GM19328 (cell line): ENCODE measurements around the gene WDR31.
"Not testable (repeated sequence)": the region's sequence is repeated elsewhere in the genome, so short reads cannot be mapped to it uniquely, and the experiment has no call there.

Experiments used
- ATAC-seq: cut with Tn5 transposase; IDR thresholded peaks from one replicate; pipeline ENCODE4 v1.9.1; 2021; ENCODE audit warnings: mild to moderate bottlenecking, moderate library complexity; ENCODE audit not compliant: unreplicated experiment

WDR31 gene

DNA sequence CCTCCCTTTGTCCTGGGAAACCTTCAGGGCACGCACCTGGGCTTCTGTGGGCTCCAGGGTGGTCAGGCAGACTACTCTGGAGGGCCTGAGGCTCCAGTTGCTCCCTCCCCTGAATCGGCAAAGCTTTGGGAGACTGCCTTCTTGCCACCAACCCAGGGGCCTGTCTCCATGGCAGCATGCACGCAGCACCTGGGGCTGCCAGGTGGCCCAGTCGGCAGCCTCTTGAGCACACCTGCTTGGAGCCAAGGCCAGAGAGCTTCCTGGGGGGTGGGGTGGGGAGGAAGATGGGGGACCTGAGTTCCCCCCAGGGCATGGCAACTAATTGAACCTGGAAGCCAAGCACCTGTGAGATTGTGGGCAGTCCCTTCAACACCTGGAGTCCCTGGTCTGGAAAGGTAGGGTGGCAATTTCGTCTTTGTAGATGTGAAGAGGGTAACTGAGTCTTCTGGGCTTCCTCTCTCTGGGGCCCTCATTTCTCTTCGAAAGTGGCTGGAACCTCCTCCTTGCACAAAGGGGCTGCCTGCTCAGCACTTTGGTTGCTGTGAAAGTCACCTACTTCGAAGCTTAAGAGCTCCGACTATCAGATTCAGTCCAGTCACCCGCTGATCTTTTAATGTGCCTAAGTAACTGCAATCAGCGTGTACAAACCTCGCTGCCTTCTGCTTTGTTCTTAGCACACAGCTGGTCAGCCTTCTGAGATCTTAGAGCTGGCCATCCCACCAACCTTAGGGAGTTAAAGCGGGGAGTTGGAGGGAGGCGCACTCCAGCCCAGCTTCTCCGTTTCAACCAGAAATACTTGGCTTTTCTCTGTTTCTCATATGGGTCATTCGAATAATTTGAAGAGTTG is 40.9 kb downstream of the WDR31 start:
- no peak for ATAC-seq

DNA sequence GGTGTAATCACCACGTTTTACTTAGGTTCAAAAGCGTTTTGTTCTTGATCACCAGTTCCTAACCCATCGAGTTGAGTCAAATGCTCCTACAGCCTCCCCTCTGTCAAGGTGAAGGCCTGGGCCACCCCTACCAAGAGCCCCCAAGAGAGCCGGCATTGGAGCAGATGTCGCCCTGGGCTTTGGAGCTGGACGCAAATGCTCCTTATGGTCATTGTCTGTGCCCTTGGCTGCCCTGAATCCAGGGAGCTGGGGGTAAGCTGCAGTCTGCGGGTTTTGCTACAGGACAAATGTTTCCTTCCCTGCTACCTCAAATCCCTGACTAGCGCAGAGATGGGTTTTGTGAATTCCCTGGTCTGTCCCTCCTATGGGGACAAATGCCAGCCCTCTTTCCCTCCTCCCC is 41.8 kb downstream of the WDR31 start:
- ATAC-seq, result no peak

DNA sequence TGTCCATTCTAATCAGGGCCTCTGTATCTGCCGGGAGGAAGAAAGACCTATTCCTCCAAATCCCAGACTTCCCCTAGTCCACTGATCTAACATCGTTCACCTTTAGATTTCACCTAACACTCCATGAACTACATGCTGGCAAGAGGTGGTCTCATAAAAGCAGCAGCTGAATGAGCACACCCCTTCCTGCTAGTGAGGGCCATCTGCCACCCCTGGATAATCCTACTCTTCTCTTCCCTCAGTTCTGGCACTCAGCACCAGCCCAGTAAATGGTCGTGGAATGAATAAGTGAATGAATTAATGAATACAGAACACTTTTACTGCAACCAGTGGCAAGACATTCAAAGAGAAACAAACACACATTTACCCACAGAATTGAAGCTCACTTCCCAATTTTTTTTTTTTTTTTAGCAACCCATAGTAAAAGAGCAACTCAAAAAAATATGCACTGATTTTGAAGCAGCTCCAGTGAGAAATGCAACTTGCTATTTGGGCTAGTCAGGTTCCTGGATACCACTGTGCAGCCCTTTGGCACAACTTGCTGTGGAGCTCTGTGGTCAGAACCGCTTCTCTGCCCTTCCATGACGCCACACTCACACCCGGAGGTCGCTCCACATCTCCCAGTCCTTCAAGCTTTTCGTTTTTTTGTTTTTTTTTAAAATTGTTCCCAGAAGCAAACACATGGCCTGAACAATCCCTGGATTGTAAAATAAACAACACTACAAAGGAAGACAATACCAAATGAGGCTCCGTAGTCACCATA is 43.1 kb downstream of the WDR31 start:
- ATAC-seq, result no peak

DNA sequence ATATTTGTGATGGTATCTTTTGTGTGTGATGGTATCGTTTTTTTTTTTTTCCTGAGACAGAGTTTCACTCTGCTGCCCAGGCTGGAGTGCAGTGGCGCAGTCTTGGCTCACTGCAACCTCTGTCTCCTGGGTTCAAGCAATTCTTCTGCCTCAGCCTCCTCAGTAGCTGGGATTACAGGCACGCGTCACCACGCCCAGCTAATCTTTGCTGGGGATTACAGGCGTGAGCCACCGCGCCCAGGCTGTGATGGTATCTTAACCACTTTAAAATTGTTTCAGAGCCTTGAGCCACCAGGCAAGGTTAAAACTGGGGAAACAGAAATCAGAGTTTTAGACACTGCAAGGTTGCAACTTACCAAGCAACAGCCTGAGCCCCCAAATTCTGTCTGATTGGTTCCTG is 43.8 kb downstream of the WDR31 start:
- not testable (repeated sequence) for ATAC-seq

DNA sequence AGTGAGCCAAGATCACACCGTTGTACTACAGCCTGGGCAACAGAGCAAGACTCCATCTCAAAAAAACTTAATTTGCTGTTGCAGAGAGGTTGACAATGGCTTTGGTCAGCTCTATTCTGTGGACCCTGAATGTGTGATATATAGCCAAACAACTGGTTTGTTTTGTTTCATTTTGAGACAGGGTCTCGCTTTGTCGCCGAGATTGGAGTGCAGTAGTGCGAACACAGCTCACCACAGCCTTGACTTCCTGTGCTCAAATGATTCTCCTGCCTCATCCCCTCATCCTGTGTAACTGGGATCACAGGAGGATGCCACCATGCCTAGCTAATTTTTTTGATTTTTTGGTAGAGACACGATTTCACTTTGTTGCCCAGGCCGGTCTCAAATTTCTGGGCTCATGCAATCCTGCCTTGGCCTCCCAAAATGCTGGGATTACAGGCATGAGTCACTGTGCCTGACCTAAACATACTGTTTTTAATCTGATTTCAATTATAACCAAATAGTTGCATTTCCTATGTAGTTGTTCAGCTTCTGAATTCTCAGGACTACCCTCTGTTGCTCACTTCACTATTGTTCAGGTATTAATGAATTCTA is 46.7 kb downstream of the WDR31 start:
- no peak for ATAC-seq

DNA sequence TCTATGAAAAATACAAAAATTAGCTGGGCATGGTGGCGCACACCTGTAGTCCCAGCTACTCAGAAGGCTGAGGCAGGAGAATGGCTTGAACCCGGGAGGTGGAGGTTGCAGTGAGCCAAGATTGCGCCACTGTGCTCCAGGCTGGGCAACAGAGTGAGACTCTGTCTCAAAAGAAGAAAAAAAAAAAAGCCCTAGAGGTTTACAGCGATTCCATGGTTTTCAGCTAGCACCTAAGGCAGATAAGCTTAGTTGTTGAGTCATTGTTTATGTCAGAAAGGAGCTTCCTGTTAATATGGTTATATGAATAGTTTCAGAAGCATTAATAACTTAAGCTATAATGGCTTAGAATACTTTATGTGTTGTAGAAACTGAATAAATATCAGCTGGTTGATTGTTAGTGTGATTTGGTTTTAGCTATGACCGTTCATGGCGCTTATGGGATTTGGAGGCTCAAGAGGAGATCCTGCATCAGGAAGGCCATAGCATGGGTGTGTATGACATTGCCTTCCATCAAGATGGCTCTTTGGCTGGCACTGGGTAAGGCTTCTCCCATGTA is 49.9 kb downstream of the WDR31 start:
- ATAC-seq, result no peak

DNA sequence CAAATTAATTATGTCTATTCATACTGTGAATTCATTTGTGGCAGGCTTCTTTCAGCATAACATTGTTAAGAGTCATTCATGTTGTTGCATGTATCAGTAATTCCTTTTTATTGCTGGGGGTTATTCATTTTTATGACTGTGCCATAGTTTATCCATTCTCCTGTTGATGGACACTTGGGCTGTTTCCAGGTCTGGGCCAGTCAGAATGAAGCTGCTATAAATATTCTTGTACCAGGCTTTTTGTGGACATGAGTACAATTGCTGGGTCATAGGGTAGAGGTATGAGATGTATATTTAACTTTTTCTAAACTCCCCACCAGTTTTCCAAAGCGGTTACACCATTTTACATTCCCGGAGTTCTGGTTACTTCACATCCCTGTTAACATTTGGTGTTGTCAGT is 51.0 kb downstream of the WDR31 start:
- no peak for ATAC-seq

DNA sequence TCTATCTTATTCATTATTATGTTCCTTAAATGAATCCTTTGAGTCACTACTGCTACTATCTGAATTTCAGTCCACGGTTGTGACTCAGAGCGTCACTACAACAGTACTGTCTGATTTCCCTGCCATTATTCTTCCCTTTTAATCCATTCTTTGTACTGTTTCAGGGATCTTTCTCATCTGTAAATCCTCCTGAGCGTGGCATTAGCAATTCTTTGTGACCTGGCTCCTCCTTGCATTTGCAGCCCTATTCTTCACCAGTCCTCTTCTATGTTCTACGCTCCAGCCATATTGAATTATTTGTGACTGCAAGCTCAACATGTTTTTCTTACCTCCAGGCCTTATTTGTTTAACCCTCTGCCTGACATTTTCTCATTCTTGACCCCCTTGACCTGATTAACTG is 58.7 kb downstream of the WDR31 start:
- no peak for ATAC-seq

DNA sequence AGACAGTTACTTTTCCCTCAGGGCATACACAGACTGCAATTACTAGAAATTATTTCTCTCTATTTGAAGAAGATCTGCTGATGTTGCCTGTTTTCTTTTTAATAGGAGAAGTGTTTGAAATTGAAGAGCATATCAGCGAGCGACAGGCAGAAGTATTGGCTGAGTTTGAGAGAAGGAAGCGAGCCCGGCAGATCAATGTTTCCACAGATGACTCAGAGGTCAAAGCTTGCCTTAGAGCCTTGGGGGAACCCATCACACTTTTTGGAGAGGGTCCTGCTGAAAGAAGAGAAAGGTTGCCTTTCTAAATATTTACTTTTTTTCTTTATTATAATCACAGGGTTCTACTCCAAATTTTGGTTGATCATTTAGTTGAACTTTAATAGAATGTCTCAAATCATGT is 61.2 kb downstream of the WDR31 start:
- ATAC-seq, result no peak

DNA sequence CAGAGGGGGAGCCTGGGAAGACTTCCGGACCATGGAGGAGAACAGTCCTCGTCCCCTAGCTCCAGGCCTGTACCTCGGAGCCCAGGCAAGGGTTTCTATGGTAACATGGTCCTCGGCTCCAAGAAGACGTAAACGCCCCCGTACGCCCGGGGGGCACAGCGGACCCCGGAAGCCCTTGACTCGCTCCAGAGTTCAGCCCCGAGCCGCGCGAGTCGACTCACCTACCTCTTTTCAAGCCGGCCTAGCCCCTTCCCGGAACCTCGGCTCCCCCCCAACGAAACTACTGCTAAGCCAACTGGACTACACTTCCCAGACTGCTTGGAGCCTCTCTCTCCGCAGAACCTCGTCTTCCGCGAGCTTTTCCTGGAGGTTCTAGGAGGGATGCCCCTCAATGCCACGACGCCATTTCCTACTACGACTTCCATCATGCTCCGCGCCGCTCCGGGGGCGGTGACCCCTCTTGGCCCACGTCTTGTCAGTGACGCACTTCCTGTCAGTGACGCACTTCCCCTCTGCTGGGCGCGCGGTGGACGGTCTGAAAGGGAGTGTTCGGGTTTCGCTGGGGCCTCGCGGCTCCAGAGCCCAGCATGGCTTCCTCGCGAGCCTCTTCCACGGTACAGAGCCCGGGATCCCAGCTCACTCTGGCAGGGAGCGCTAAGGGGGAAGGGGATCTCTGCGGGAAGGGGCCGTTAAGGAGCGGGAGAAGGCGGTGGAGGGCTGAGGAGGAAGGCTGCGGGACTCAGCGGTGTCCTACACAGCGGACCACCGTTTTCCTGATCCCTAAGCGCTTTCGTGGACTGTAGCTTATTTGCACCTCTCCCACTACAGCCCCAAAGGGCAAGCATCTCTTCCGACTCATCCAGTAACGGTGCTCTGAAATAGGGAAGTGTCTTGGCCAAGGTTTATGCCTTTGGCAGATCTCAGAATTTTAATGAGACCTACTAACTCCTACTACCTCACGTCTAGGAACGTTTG is 64.6 kb downstream of the WDR31 start, which contains the start of the genes CDC26 and PRPF4:
Gene CDC26 (minus strand): TSS at position 416 of the 975 bp plus-strand sequence. CDS start 3,065 bp downstream, outside the sequence.
Gene PRPF4 (plus strand): TSS at position 502 of the 975 bp plus-strand sequence. CDS start 86 bp downstream, at position 588.
- ATAC-seq, result peak; percentile 98

DNA sequence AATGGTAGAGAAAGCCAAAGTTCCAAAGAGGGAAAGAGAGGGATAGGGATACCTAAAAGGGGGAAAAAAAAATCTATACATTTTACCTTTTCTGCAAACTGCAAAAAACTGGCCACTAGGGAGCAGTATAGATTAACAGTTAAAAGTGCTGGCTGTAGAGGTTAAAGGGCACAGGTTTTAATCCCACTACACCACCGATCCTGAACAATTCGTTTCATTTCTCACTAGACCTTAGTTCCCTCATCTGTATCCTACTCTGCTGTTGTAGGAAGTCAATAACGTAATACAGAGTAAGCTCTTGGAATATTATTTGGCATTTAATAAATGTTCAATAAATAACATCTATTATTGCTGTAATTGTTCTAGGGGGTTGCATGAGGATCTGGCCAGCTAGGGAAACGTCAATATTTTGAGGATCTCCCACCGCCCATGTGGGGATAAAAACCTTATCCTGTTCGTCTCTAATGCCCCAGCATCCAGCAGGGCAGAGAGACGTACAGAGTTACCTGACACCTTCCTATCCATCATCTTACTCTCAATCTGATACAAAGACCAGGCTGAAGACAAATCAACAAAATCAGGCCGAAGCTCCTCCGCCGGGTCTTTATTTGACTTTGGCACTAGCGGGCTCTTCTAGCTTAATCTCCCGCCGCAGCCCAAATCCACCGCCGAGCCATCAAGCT is 65.5 kb downstream of the WDR31 start:
- ATAC-seq, result no peak

DNA sequence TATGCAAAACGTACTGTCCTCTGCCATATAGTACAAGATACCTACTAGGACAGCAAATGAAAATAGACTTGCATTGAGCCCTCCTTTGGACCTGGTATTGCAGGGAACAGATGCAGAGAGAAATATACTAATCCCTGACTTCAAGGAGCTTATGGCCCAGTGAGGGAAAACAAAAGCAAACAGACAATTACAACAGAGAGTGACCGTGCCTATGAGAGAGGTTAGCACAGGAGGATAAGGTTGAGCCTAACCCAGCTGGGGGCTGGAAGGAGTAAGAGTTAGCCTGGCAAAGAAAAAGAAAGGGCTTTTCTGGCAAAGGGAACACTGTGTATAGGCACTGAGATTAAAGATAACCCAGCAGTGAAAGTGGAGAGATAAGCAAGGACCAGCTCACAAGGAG is 70.2 kb downstream of the WDR31 start:
- no peak for ATAC-seq

DNA sequence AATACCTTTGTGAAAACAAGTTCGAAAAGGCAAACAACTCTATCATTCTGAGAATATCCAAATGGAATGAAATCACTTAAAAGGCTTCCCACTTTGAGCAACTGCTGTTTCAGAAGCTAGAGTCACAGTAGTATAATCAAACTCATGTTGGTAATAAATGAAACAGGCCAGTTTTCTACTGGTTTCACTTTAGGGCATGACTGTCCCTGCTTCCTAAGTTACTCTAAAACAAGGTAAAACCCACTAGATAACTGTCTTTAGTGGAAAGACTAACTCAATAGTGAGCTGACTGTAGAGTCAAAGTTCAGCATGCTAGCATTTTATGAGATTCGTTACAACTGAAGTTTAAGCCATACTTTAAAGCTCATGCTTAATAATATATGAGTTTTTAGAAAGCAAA is 70.7 kb downstream of the WDR31 start:
- ATAC-seq, result no peak

DNA sequence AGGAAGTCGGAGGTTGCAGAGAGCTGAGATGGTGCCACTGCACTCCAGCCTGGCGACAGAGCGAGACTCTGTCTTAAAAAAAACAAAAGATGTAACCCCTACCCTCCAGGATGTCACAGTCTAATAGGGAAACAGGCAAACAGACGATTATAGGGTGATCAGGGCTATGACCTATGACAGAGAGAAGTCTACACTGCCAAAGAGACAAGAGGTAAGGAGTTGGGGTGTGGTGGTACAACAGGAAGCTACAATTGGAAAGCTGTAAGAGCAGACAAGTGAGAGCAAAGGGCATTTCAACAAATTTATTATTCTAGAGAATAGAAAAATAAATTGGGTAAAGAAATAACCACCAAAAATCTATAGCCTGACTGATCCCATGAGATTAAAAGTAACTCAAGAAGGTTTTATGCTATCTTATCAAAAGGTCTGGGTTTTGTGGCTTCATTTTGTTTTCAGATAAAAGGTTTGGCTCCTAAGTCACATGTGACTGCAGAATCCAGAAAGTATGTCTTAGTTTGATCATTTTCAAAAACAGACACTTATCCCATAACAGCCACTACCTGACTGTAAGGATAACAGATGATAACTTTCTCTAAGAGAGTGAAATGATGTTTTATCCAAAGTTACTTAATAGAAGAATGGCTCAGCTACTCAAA is 72.0 kb downstream of the WDR31 start:
- no peak for ATAC-seq

DNA sequence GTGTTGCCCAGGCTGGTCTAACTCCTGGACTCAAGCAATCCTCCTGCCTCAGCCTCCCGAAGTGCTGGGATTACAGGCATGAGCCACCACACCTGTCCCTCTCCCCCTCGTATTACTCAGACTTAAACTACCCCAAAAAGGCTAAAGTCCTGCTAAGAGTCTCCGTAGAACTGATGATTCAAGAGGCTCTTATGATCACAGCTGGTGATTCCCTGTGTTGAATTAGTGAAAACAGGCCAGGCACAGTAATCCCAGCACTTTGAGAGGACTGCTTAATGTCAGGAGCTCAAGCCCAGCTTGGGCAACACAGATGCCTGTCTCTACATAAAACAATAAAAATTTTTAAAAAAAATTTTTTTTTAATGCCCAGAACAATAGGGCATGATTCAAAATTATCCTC is 73.9 kb downstream of the WDR31 start:
- no peak for ATAC-seq
